PFSK-1 (cell line): Measurements from ENCODE around the gene ATF7IP2.

Experiments used
- POLR2AphosphoS5 ChIP-seq: IDR thresholded peaks from 2 replicates; pipeline ENCODE4 v1.6.1; 2012; ENCODE audit warnings: low read depth, mild to moderate bottlenecking, control low read depth, low read length, moderate library complexity
- REST ChIP-seq, 2 experiments: IDR thresholded peaks; 2 replicates each; pipeline versions ENCODE4 v1.6.1 to v1.8.0; 2011 to 2012; ENCODE audit warnings: low read depth in 2 of 2, low read length in 2 of 2, control low read depth in 1 of 2, inconsistent platforms in 1 of 2, mild to moderate bottlenecking in 1 of 2, moderate library complexity in 1 of 2; ENCODE audit not compliant: insufficient read depth in 1 of 2
- SIN3A ChIP-seq: IDR thresholded peaks from 2 replicates; pipeline ENCODE4 v1.6.1; 2012; ENCODE audit warnings: mild to moderate bottlenecking, low read length, moderate library complexity, borderline replicate concordance; ENCODE audit not compliant: insufficient read depth
- TAF1 ChIP-seq: IDR thresholded peaks from 2 replicates; pipeline ENCODE4 v1.6.1; 2012; ENCODE audit warnings: low read length, control low read depth, borderline replicate concordance; ENCODE audit not compliant: insufficient read depth

GRCh38 chr16:10480151-10480550 is 94.3 kb downstream of the ATF7IP2 start:
- TF ChIP-seq TAF1 (no peak), REST (IDR thresholded peaks at IDR 0.05; ENCODE audit: insufficient read depth in 1 of 2, low read depth in 2 of 2, low read length in 2 of 2) (no peak), POLR2AphosphoS5 (no peak), SIN3A (no peak)
